ENCODE results near the gene RB1. TPM values are rescaled to one million over a fixed set of nuclear protein-coding genes. Genes with fewer than 3 reads are reported as not detected.

RB1 gene
- total RNA-seq, 2 donors from 2014 or later, result 26.5 to 48.1 TPM

DNA sequence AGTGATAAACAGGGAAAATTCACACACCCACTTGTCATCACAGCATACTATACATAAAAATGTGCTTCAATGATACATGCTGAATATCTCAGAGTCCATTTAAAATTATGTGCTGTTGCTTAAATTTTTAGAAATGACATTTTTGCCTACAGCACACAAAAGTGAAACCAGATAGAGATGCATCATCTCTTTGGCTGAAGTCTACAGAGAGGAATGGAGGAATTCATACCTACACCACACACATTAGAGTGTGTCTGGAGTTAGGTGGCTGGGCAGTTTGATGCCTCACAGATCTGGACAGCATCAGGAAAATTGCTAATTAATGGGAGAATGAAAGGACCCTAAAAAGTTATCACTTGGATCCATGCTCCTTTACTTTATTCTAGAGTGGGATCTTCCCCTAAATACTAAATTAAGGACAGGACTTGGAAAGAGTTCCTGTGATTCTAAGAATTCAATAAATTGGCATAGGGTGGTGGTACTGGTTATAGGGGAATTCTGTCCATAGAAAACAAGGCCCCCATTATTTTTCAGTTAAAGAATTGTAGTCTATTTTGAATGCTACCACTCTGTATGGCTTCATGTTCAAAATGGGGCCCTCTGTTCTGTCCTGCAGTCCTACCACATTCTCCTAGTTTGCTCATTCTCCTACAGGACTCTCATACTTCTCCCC is 188.0 kb downstream of the RB1 start:
- peak overlapping the region; percentile 30 to 34 for H3K27ac ChIP-seq
- peak overlapping the region; percentile 12 for H3K4me3 ChIP-seq
- H3K36me3 ChIP-seq, result peaks cover 3% of the 10 kb centered on the region
- no peak for ATAC-seq (ENCODE audit: insufficient number of reproducible peaks, low FRiP score, low read depth)
- no peaks in the 10 kb centered on the region for H3K27me3 ChIP-seq (replicated peaks; ENCODE audit: insufficient read depth)
- no peaks in the 10 kb centered on the region for H3K4me1 ChIP-seq (ENCODE audit: control insufficient read depth in 1 of 2, low read depth in 2 of 2)
- TF ChIP-seq, protein P1, sequence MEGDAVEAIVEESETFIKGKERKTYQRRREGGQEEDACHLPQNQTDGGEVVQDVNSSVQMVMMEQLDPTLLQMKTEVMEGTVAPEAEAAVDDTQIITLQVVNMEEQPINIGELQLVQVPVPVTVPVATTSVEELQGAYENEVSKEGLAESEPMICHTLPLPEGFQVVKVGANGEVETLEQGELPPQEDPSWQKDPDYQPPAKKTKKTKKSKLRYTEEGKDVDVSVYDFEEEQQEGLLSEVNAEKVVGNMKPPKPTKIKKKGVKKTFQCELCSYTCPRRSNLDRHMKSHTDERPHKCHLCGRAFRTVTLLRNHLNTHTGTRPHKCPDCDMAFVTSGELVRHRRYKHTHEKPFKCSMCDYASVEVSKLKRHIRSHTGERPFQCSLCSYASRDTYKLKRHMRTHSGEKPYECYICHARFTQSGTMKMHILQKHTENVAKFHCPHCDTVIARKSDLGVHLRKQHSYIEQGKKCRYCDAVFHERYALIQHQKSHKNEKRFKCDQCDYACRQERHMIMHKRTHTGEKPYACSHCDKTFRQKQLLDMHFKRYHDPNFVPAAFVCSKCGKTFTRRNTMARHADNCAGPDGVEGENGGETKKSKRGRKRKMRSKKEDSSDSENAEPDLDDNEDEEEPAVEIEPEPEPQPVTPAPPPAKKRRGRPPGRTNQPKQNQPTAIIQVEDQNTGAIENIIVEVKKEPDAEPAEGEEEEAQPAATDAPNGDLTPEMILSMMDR (IDR thresholded peaks at IDR 0.05), result no peak
- no peak for DNase-seq (ENCODE audit: low spot score)
- H3K9me3 ChIP-seq, result no peaks in the 10 kb centered on the region

DNA sequence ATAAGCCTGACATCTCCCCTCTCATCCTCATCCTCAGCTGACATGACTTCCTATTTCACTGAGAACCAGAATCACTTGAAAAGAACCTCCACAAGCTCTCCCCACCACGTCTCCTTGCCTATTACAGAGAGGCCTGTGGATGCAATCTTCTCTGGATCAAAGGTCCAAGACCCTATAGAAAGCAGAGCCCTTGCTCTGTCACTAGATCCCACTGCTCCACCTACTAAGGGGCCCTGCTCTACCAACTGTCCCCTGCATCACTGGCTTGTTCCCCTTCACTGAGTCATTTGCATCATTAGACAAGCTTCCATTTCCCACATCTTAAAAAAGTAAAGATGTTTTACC is 188.5 kb downstream of the RB1 start:
- Histone ChIP-seq H3K36me3 (peaks cover 3% of the 10 kb centered on the region), H3K27ac (peak overlapping the region; percentile 30 to 34)

DNA sequence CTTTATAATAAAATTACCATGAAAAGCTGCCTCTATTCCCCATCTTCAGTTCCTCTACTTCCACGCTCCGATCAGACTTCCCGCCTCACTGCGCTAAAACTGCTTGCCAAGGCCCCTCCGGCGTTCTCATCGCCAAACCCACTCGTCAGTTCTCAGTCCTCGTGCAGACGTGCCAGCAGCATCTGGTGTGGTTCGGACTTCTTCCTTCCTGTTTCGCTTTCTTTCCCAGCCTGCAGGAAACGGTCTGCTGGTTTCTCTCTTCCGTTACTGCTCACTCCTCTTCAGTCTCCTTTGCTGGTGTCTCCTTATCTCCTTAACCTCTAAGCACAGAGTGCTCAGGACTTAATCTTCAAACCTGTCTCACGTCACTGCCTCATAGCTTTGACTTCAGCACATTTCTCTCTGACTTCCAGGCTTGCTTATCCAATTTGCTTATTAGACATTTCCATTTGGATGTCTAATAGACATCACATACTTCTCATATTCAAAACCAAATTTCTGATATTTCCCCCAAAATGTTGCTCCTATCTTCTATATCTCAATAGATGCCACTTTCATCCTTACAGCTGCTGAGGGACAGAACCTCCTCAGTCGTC is 189.0 kb downstream of the RB1 start:
- Histone ChIP-seq H3K36me3 (peaks cover 3% of the 10 kb centered on the region), H3K9me3 (no peaks in the 10 kb centered on the region), H3K27me3 (replicated peaks; ENCODE audit: insufficient read depth) (no peaks in the 10 kb centered on the region), H3K4me3 (peak overlapping the region; percentile 12), H3K27ac (no peak overlapping the region), H3K4me1 (ENCODE audit: control insufficient read depth in 1 of 2, low read depth in 2 of 2) (no peaks in the 10 kb centered on the region)
- ATAC-seq (ENCODE audit: insufficient number of reproducible peaks, low FRiP score, low read depth) (no peak), DNase-seq (ENCODE audit: low spot score) (no peak)
- TF ChIP-seq, protein P1 (IDR thresholded peaks at IDR 0.05), result no peak

More for the DNA sequence above, 188.5 kb downstream of the RB1 start:
- DNase-seq (ENCODE audit: low spot score) (no peak), ATAC-seq (ENCODE audit: insufficient number of reproducible peaks, low FRiP score, low read depth) (no peak)
- H3K4me1 ChIP-seq (ENCODE audit: control insufficient read depth in 1 of 2, low read depth in 2 of 2), result no peaks in the 10 kb centered on the region
- no peaks in the 10 kb centered on the region for H3K9me3 ChIP-seq
- H3K27me3 ChIP-seq (replicated peaks; ENCODE audit: insufficient read depth), result no peaks in the 10 kb centered on the region
- H3K4me3 ChIP-seq, result peak overlapping the region; percentile 12
- TF ChIP-seq, protein P1 (IDR thresholded peaks at IDR 0.05), result no peak

DNA sequence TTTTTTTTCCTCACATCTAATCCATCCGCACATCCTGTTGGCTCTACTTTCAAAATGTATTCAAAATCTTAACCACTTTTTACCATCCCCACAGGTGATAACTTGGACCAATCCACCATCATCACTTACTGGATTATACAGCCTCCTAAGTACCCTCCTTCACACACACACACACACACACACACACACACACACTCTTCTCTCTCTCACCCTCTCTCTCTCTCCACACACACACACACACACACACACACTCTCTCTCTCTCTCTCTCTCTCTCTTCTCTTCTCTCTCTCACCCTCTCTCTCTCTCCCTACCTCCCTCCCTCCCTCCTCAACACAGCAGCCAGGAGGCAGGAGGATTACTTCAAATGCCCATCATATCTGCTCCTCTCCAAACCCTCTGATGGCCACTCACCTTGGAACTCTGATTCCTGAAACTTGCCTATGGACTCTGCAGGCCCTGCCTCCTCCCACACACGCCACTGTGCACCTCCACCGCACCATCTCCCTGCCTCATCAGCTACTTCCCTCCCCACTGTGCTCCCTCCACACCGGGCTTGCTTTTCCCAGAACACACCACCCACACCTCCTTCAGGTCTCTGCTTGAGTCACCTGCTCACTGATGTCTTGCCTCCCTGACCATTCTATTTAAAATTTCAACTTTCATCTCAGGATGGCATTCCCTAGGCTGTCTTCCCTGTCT is 189.7 kb downstream of the RB1 start:
- no peak overlapping the region for H3K4me3 ChIP-seq
- no peaks in the 10 kb centered on the region for H3K4me1 ChIP-seq (ENCODE audit: control insufficient read depth in 1 of 2, low read depth in 2 of 2)
- H3K36me3 ChIP-seq, result peaks cover under 1% of the 10 kb centered on the region
- no peak overlapping the region for H3K27ac ChIP-seq
- H3K9me3 ChIP-seq, result no peaks in the 10 kb centered on the region
- ATAC-seq (ENCODE audit: insufficient number of reproducible peaks, low FRiP score, low read depth), result no peak
- TF ChIP-seq, protein P1 (IDR thresholded peaks at IDR 0.05), result no peak
- no peak for DNase-seq (ENCODE audit: low spot score)
- no peaks in the 10 kb centered on the region for H3K27me3 ChIP-seq (replicated peaks; ENCODE audit: insufficient read depth)

DNA sequence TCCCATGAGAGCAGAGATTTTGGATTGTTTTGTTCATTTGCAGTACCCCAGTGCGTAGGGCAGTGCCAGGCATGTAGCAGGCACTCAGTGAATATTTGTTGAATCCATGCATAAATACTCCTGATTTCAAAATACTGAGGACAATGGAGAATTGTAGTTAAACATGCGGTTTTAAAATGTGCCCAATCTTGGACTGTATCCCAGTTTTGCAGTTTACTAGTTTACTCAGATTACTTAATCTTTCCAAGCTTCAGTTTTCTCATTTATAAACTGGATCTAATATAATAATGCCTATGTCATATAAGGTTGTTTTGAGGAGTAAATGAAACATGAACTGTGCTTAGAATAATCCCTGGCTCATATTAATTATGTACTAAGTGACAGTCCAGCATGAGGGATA is 190.3 kb downstream of the RB1 start:
- DNase-seq (ENCODE audit: low spot score) (no peak), ATAC-seq (ENCODE audit: insufficient number of reproducible peaks, low FRiP score, low read depth) (no peak)
- H3K27ac ChIP-seq, result no peak overlapping the region

More for the DNA sequence above, 190.3 kb downstream of the RB1 start:
- Histone ChIP-seq H3K27me3 (replicated peaks; ENCODE audit: insufficient read depth) (no peaks in the 10 kb centered on the region), H3K36me3 (no peaks in the 10 kb centered on the region), H3K4me3 (no peak overlapping the region), H3K9me3 (no peaks in the 10 kb centered on the region), H3K4me1 (ENCODE audit: control insufficient read depth in 1 of 2, low read depth in 2 of 2) (no peaks in the 10 kb centered on the region)
- TF ChIP-seq, protein P1 (IDR thresholded peaks at IDR 0.05), result no peak
